LHCN-M2 (cell line): ENCODE measurements around the gene TTYH2. TPM values are rescaled to one million over a fixed set of nuclear protein-coding genes. Genes with fewer than 3 reads are reported as not detected.
"Not testable (repeated sequence)": the region's sequence is repeated elsewhere in the genome, so short reads cannot be mapped to it uniquely, and the experiment has no call there.

Experiments used
- DNase-seq: peaks from one replicate; pipeline ENCODE4 v3.0.0-alpha.2; 2012; ENCODE audit warnings: low read depth
- total RNA-seq: library from RNA; depleted of rRNA; stranded (reverse); fragments of >200 nt; gene quantifications from 2 replicates; pipeline ENCODE4 v1.2.3, GENCODE V29; 2014

TTYH2 gene
- total RNA-seq, 1 experiment from 2014 or later: 1.9 TPM

DNA sequence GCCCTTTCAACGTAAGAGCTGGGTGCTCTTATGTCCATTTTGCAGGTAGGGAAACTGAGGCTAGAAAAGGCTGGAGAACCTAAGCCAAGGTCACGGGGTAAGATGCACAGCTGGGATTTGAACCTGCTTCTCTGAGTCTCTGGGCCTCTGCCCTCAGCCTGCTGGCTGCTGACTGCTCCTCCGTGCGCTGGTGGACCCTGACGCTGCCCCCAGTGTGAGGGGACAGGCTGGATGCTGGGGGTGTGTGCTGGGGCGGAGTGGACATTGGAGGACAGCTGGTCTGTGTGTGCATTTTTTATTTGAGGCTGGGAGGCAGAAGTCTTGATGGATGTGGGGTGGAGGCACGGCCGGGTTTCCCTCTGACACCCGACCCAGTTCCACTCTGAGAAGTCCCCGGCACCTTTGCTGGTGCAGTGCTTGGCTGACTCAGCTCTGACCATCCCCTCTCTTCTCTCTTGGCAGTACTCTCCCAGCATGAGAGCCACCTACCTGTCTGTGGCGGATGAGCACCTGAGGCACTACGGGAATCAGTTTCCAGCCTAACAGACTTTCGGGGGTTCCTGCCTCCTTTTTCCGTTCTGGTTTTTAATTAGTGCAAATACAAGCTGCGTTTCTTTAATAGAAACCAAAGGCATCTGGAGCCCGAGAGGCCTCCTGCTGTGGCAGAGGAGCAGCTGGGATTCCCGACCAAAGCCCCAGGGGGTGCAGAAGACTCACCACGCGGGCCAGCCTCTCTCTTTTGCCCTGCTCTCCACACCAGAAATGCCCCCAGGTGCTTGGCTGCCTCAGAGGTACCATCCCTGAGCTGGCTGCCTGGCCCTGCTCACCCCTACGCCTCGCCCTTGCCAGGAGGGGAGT is 46.5 kb downstream of the TTYH2 start:
- DNase-seq: no peak

DNA sequence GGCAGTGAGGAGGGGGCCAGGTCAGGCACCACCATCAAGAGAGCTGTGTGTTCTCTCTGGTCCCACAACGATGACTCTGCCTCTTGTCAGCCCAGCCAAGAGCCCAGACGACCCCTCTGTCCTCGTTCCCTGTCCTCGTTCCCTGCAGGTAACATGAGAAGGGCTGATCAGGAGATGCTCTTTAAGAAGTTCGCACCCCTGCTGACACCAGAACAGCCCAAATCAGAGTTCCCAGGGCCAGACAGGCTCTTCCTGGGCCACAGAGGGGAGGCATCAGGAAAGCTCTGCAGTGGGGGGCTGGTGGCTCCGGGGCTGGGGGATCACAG is 47.1 kb downstream of the TTYH2 start:
- no peak for DNase-seq

- DNase-seq: no peak
These were observed 49.2 kb downstream of the TTYH2 start for GRCh38 chr17:74262601-74263000.

- not testable (repeated sequence) for DNase-seq
These were observed 53.7 kb downstream of the TTYH2 start for GRCh38 chr17:74267054-74267453.

- DNase-seq: no peak
These were observed 54.2 kb downstream of the TTYH2 start for GRCh38 chr17:74267579-74267978.

DNA sequence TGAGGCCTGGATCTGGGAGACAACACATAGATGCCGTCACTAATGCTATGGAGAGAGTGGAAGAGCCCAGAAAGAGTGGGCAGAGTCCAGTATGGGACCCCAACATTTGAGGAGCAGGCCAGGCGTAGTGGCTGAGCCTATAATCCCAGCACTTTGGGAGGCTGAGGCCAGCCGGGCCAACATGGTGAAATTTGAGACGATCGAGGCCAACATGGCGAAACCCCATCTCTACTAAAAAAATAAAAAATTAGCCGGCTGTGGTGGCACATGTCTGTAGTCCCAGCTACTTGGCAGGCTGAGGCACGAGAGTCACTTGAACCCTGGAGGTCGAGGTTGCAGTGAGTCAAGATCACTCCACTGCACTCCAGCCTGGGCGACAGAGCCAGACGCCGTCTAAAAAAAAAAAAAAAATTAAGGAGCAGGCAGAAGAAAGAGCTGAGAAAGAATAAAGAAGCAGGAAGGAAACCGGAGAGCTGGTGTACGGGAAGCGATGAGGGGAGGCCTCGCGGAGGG is 54.7 kb downstream of the TTYH2 start:
- no peak for DNase-seq

DNA sequence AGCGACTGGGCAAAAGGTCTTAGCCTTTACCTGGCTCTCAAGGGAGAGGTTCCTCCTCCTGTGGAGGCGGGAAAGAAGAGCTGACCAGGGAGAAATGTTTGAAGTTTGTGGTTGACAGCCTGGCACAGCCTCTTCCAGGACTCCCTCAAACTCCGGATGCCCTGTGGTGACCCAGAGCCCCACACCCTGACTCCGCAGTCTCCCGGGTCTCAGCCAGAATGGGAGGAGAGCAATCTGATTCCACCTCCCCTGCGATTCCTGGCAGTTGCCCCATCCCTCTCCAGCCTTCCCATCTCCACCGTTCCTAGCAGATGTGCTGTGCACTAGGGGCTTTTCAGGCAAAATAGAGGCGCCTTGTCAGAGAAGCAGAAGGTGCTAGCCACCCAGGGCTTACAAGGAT is 55.2 kb downstream of the TTYH2 start:
- DNase-seq: no peak

GRCh38 chr17:74270333-74270732 is 57.0 kb downstream of the TTYH2 start:
- no peak for DNase-seq

DNA sequence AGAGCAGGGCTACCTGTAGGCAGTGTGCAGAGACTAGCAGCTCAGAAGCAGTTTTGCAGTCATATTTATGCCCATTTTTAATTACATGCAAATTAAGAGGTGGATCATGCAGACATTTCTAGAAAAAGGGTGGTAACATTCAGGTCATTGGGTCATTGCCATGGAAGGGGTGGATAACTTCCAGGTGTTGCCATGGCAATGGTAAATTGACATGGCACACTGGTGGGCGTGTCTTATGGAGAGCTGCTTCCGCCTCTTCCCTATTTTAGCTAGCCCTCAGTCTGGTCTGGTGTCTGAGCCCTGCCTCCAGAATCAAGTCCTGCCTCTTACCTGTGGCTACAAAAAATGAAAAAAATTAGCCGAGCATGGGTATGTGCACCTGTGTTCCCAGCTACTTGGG is 57.9 kb downstream of the TTYH2 start:
- DNase-seq: no peak

DNA sequence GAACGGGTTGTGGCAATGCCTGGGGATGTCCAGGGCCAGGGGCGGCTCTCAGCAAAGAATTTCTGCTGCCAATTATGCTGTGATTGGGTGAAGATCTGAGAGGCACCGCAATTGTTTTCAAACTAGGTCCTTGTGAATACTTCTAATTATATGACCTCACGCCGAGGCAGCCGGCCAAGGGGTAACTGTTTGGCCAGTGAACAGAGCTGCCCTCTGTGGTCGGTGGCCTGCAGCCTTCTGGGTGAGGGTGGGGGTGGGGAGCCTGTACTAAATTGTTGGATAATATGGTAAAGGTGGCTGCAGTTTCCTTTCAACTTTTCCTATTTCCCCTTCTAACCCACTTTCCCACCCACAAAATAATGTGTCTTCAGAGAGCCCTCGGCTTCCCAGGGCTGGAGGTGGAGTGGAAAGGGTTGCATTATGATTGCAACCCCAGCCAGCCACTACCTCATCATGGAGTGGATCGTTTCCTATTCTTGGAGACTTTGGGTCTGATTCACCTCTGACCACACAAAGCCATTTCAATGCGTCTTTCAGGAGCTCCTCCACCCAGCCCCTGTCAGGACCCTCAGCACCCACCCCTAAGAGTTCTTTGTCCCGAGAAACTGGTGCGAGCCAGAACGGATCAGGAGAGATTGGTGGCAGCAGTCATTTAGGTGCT is 58.7 kb downstream of the TTYH2 start:
- DNase-seq: no peak

DNA sequence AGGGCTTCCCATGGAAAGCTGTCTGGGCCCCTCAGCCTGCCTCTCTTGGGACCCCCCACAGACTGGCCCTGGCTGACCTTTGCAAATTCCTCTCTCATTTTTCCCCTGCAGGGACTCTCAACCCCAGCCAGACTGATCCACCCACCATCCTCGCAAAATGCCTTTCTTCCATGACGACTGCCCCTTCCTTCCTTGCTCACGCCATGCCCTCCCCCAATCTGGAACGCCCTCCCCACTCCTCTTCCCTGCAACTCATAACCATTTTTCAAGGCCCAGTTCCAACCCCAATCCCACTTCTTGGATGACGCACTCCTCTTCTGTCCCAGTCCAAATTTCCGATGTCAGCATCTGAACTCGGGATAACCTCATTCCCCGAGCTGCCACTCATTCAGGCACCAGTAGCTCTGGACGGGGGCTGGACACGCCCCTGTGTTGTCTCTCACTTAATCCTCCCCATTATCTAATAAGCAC is 59.4 kb downstream of the TTYH2 start:
- DNase-seq: no peak

GRCh38 chr17:74274060-74274708 is 60.8 kb downstream of the TTYH2 start, which contains the start of gene DNAI2:
Gene DNAI2, plus strand, starts transcription at chr17:74274234. Its CDS starts 7,584 bp downstream, at chr17:74281818.
- no peak for DNase-seq

GRCh38 chr17:74274709-74275340 is 61.5 kb downstream of the TTYH2 start:
- DNase-seq: no peak

GRCh38 chr17:74276051-74276476 is 62.7 kb downstream of the TTYH2 start:
- no peak for DNase-seq

DNA sequence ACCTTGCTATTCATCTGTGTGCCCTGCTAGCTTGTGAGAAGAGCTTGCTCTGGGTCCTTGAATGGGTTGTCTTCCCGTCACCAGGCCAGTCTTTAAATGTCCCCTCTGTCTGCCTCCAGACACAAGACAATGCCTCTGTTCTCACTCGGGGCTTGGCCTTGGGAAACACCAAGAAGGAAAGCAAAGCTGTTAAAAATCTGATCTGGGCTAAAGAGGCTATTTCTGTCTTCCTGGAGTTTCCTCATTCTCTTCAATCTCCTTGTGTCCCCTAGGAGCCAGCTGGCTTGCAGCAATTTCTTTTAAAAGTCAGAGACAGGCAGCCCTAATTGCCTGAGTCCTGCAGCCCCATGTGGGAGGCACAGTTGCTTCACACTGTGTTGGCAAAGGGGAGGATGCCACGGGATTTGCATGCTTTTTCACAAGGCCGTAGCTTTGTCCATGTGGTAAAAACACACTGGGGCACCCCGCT is 63.2 kb downstream of the TTYH2 start:
- DNase-seq: no peak

GRCh38 chr17:74277935-74278334 is 64.6 kb downstream of the TTYH2 start:
- no peak for DNase-seq

DNA sequence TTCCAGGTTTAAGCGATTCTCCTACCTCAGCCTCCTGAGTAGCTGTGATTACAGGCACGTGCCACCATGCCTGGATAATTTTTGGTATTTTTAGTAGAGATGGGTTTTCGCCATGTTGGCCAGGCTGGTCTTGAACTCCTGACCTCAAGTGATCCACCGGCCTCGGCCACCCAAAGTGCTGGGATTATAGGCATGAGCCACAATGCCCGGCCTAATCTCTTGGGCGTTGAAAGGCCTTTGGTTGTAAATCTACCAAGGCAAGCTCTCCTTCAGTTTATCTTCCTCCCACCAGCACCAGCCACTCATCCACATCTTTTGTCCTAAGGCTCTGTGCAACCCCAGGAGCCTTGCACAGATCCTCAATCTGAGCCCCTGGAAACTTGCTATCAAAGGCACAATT is 66.2 kb downstream of the TTYH2 start:
- not testable (repeated sequence) for DNase-seq

DNA sequence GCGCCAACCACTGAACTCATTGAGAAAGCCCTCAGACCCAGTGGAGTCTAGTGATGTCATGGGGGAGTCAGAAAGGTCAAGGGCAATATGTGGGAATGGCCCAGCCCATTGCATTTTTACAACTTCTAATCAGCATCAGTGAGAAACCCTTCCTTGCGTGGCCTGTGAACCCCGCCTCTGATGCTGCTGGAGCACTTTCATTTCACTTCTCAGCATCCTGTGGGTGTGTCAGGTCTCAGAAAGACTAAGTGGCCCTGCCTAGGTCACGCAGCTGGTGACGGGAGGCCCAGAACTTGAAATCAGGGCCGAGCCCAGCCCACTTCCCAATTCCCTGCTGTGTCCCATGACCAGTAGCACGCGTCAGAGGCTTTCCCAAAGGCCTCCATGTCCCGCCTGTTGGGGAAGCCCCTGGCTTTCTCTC is 66.7 kb downstream of the TTYH2 start:
- DNase-seq: no peak

DNA sequence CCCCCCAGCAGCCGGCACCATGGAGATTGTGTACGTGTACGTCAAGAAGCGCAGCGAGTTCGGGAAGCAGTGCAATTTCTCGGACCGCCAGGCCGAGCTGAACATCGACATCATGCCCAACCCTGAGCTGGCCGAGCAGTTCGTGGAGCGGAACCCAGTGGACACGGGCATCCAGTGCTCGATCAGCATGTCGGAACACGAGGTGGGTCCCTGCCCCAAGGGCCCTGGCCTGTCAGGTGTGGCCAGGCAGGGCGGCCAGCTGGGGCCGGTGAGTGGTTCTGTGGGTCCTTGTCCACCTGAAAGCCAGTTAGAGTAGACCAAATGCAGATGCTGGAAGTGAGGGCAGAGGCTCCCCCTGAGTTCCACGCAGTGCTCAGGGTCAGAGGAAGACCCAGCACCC is 68.4 kb downstream of the TTYH2 start:
- no peak for DNase-seq

DNA sequence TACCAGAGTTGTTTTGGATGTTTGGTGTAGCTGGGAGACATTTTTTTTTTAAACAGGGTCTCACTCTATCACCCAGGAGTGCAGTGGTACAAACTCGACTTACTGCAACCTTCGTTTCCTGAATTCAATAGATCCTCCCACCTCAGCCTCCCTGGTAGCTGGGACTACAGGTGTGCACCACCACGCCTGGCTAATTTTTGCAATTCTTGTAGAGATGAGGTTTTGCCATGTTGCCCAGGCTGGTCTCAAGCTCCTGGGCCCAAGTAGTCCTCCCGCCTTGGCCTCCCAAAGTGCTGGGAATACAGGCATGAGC is 68.9 kb downstream of the TTYH2 start:
- DNase-seq: not testable (repeated sequence)

DNA sequence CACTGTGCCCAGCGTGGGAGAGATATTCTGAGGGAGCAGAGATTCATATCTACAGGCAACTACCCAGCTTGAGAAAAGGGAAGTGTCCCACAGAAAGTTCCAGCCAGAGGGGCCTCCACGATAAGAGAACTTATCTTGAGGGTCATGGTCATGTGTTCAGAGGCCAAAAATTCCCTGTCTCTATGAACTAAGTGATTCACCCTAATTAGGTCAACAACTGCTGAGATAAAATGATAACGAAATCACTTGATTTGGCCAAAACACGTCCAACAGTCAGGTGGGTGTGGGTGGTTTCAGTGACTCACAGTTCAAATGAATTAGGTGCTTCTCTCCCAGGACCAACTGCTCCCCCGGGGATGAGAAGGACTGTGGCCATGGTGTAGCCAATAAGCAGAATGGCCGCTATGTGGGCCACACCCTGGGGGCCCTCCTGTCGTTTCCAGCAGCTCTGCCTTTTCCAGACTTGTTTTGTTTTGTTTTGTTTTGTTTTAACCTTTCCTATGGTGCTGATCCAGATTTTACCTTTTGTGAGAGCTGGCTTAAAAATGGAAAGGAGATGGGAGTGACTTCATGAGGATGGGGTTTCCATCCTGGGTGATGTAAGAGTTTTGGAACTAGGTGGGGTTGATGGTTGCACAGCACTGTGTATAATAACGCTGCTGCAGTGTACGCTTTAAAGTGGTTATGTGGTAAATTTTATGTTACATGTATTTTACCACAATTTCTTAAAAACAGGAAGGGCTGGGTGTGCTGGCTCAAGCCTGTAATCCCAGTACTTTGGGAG is 69.4 kb downstream of the TTYH2 start:
- DNase-seq: no peak
